ENCODE data around the gene EHBP1. TPM values are rescaled to one million over a fixed set of nuclear protein-coding genes. Genes with fewer than 3 reads are reported as not detected.

The EHBP1 gene
- 12.2 TPM for polyA plus RNA-seq (2012; ENCODE audit: insufficient read length, low read depth)

- TF ChIP-seq FOXP2 (optimal IDR thresholded peaks at IDR 0.05; ENCODE audit: borderline replicate concordance, extremely low read depth, extremely low read length, insufficient read depth) (no peak), POLR2AphosphoS5 (IDR thresholded peaks at IDR 0.05; ENCODE audit: low read depth, low read length) (peak; percentile 49), SIN3A (IDR thresholded peaks at IDR 0.05; ENCODE audit: borderline replicate concordance, insufficient read depth, low read length) (no peak), REST (IDR thresholded peaks at IDR 0.05; ENCODE audit: insufficient read depth in 1 of 2, low read depth in 2 of 2, low read length in 2 of 2) (no peak), TAF1 (IDR thresholded peaks at IDR 0.05; ENCODE audit: borderline replicate concordance, insufficient read depth, low read length) (peak; percentile 52; the same call in 1 of the 2 replicates)
These were observed at the start of gene EHBP1 for GRCh38 chr2:62705007-62705829. Gene EHBP1 (plus strand): TSS chr2:62705713. CDS start chr2:62707192, 1,479 bp downstream.

DNA sequence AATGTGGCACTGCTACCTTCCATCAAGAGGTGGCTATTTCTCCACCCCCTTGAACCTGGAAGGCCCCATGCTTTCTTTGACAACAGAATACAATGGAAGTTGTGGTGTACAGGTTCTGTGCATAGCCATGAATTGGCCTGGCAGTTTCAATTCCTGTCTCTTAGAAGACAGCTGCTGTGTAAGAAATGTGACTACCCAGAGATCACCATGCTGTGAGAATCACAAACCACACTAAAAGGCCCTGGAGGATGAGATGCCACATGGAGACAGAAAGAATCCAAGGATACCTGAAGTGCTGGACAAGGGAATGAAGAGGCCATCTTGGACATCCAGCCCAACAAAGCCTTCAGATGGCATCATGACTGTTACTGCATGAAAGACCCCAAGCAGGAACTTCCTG is 47.7 kb upstream of the EHBP1 start:
- no peak for TF ChIP-seq TAF1 (IDR thresholded peaks at IDR 0.05; ENCODE audit: borderline replicate concordance, insufficient read depth, low read length)
- TF ChIP-seq FOXP2 (optimal IDR thresholded peaks at IDR 0.05; ENCODE audit: borderline replicate concordance, extremely low read depth, extremely low read length, insufficient read depth): no peak
- TF ChIP-seq POLR2AphosphoS5 (IDR thresholded peaks at IDR 0.05; ENCODE audit: low read depth, low read length): no peak
- TF ChIP-seq SIN3A (IDR thresholded peaks at IDR 0.05; ENCODE audit: borderline replicate concordance, insufficient read depth, low read length): no peak
- no peak for TF ChIP-seq REST (IDR thresholded peaks at IDR 0.05; ENCODE audit: insufficient read depth in 1 of 2, low read depth in 2 of 2, low read length in 2 of 2)

GRCh38 chr2:62658891-62659290 is 46.6 kb upstream of the EHBP1 start:
- TF ChIP-seq REST (IDR thresholded peaks at IDR 0.05; ENCODE audit: insufficient read depth in 1 of 2, low read depth in 2 of 2, low read length in 2 of 2) (no peak), SIN3A (IDR thresholded peaks at IDR 0.05; ENCODE audit: borderline replicate concordance, insufficient read depth, low read length) (no peak), POLR2AphosphoS5 (IDR thresholded peaks at IDR 0.05; ENCODE audit: low read depth, low read length) (no peak), FOXP2 (optimal IDR thresholded peaks at IDR 0.05; ENCODE audit: borderline replicate concordance, extremely low read depth, extremely low read length, insufficient read depth) (no peak), TAF1 (IDR thresholded peaks at IDR 0.05; ENCODE audit: borderline replicate concordance, insufficient read depth, low read length) (no peak)

GRCh38 chr2:62660087-62660486 is 45.4 kb upstream of the EHBP1 start:
- TF ChIP-seq FOXP2 (optimal IDR thresholded peaks at IDR 0.05; ENCODE audit: borderline replicate concordance, extremely low read depth, extremely low read length, insufficient read depth) (no peak), SIN3A (IDR thresholded peaks at IDR 0.05; ENCODE audit: borderline replicate concordance, insufficient read depth, low read length) (no peak), TAF1 (IDR thresholded peaks at IDR 0.05; ENCODE audit: borderline replicate concordance, insufficient read depth, low read length) (no peak), REST (IDR thresholded peaks at IDR 0.05; ENCODE audit: insufficient read depth in 1 of 2, low read depth in 2 of 2, low read length in 2 of 2) (no peak), POLR2AphosphoS5 (IDR thresholded peaks at IDR 0.05; ENCODE audit: low read depth, low read length) (no peak)
